IMR-90 (cell line): ENCODE results near the gene GNAI1. TPM values are rescaled to one million over a fixed set of nuclear protein-coding genes. Genes with fewer than 3 reads are reported as not detected.

Experiments
- ATAC-seq: fragments of 200-7000 bp; cut with Tn5 transposase; 2 replicates; pipeline ENCODE4 v1.9.1; 2020; ENCODE audit warnings: low read depth, mild to moderate bottlenecking, moderate library complexity
- BruUV-seq: library from RNA; stranded (reverse); fragments of 400-500 nt; replicated peaks from 2 replicates; lab custom pipeline; 2021; lab: Mats Ljungman, UMichigan
- CTCF ChIA-PET: fragments of 300-600 bp; formaldehyde crosslinking; extraction: SDS; loops from one replicate; lab custom pipeline; 2021; ENCODE audit warnings: antibody characterized with exemption; lab: Yijun Ruan, JAX
- POLR2A ChIA-PET: fragments of 300-600 bp; sonication (Branson Sonifier 250); formaldehyde crosslinking; loops from one replicate; lab custom pipeline; 2022; ENCODE audit warnings: antibody characterized with exemption; ENCODE audit not compliant: unreplicated experiment; lab: Charles Lee
- DNase-seq: peaks from one replicate; pipeline ENCODE4 v3.0.0; 2013
- H2AFZ ChIP-seq: replicated peaks from 2 replicates; pipeline ENCODE3; 2013; ENCODE audit warnings: low read length, mild to moderate bottlenecking; ENCODE audit not compliant: poor library complexity
- H2AK5ac ChIP-seq: 2 replicates; pipeline ENCODE4 v1.6.1; 2013; ENCODE audit warnings: low read depth, low read length, inconsistent platforms
- H2AK9ac ChIP-seq: replicated peaks from 2 replicates; pipeline ENCODE3; 2013; ENCODE audit warnings: mild to moderate bottlenecking, low read depth, low read length, moderate library complexity; ENCODE audit not compliant: poor library complexity
- H2BK120ac ChIP-seq: 2 replicates; pipeline ENCODE4 v1.6.1; 2013; ENCODE audit warnings: low read depth, low read length, inconsistent platforms
- H2BK15ac ChIP-seq: 3 replicates; pipeline ENCODE4 v1.6.1; 2013; ENCODE audit warnings: low read depth, low read length, inconsistent platforms
- H2BK20ac ChIP-seq: 2 replicates; pipeline ENCODE4 v1.6.1; 2013; ENCODE audit warnings: low read depth, mild to moderate bottlenecking, inconsistent platforms, low read length, moderate library complexity
- H2BK5ac ChIP-seq: 2 replicates; pipeline ENCODE4 v1.6.1; 2013; ENCODE audit warnings: mild to moderate bottlenecking, low read depth, low read length, inconsistent platforms; ENCODE audit not compliant: poor library complexity, severe bottlenecking
- H3K14ac ChIP-seq: replicated peaks from 2 replicates; pipeline ENCODE4 v1.6.1; 2013; ENCODE audit warnings: low read depth, low read length, inconsistent platforms
- H3K18ac ChIP-seq: 2 replicates; pipeline ENCODE4 v1.6.1; 2013; ENCODE audit warnings: low read depth, low read length, control low read depth
- H3K23ac ChIP-seq: 2 replicates; pipeline ENCODE4 v1.6.1; 2013; ENCODE audit warnings: low read depth, low read length, inconsistent platforms
- H3K27ac ChIP-seq: 2 replicates; pipeline ENCODE4 v1.5.1; 2013; ENCODE audit warnings: mild to moderate bottlenecking, control low read depth, low read length; ENCODE audit not compliant: insufficient read depth
- H3K27me3 ChIP-seq: 2 replicates; pipeline ENCODE4 v1.6.1; 2013; ENCODE audit warnings: low read length; ENCODE audit not compliant: control insufficient read depth, insufficient read depth
- H3K36me3 ChIP-seq: 2 replicates; pipeline ENCODE4 v1.6.1; 2013; ENCODE audit warnings: low read length, mixed read lengths; ENCODE audit not compliant: control insufficient read depth, insufficient read depth
- H3K4ac ChIP-seq: 2 replicates; pipeline ENCODE4 v1.6.1; 2013; ENCODE audit warnings: low read depth, low read length, inconsistent platforms
- H3K4me1 ChIP-seq: 2 replicates; pipeline ENCODE4 v1.6.1; 2013; ENCODE audit warnings: low read length, mixed read lengths; ENCODE audit not compliant: control insufficient read depth, insufficient read depth
- H3K4me2 ChIP-seq: 2 replicates; pipeline ENCODE4 v1.6.1; 2013; ENCODE audit warnings: low read depth, mild to moderate bottlenecking, control low read depth, low read length, moderate library complexity
- H3K4me3 ChIP-seq: 2 replicates; pipeline ENCODE4 v1.5.1; 2013; ENCODE audit warnings: low read depth, mild to moderate bottlenecking, control low read depth, low read length, moderate library complexity; ENCODE audit not compliant: insufficient read depth
- H3K56ac ChIP-seq: 2 replicates; pipeline ENCODE4 v1.6.1; 2013; ENCODE audit warnings: low read length, inconsistent platforms; ENCODE audit not compliant: insufficient read depth; ENCODE audit errors: extremely low read depth
- H3K79me1 ChIP-seq, 2 experiments: 2 replicates each; pipeline ENCODE4 v1.6.1; 2013; ENCODE audit warnings: low read length in 2 of 2, inconsistent platforms in 1 of 2, low read depth in 1 of 2
- H3K9ac ChIP-seq: 2 replicates; pipeline ENCODE4 v1.6.1; 2013; ENCODE audit warnings: low read depth, low read length, control low read depth
- H3K9me1 ChIP-seq: 2 replicates; pipeline ENCODE4 v1.6.1; 2013; ENCODE audit warnings: low read length, inconsistent platforms; ENCODE audit not compliant: insufficient read depth
- H3K9me3 ChIP-seq: 2 replicates; pipeline ENCODE4 v1.6.1; 2013; ENCODE audit warnings: low read length; ENCODE audit not compliant: control insufficient read depth, insufficient read depth
- H4K20me1 ChIP-seq: 2 replicates; pipeline ENCODE4 v1.6.1; 2013; ENCODE audit warnings: low read length, inconsistent platforms; ENCODE audit not compliant: insufficient read depth
- H4K5ac ChIP-seq: 2 replicates; pipeline ENCODE4 v1.6.1; 2013; ENCODE audit warnings: mild to moderate bottlenecking, low read depth, low read length, control low read depth
- H4K8ac ChIP-seq, 2 experiments: 2 replicates each; pipeline ENCODE4 v1.6.1; 2013; ENCODE audit warnings: low read depth in 2 of 2, low read length in 2 of 2, control low read depth in 1 of 2, inconsistent platforms in 1 of 2
- H4K91ac ChIP-seq: 2 replicates; pipeline ENCODE4 v1.6.1; 2013; ENCODE audit warnings: low read depth, low read length, inconsistent platforms; ENCODE audit not compliant: insufficient read depth
- BHLHE40 ChIP-seq: fragments of 150-350 bp; IDR thresholded peaks from 2 replicates; pipeline ENCODE4 v1.6.1; 2016; ENCODE audit warnings: mild to moderate bottlenecking, low read depth, low read length
- CEBPB ChIP-seq: IDR thresholded peaks from 2 replicates; pipeline ENCODE4 v1.6.1; 2012; ENCODE audit warnings: low read depth, low read length, improper control_type of control experiment
- CHD1 ChIP-seq: IDR thresholded peaks from 2 replicates; pipeline ENCODE4 v1.6.1; 2012; ENCODE audit warnings: low read depth, low read length, improper control_type of control experiment
- MAFK ChIP-seq: IDR thresholded peaks from 2 replicates; pipeline ENCODE4 v1.6.1; 2012; ENCODE audit warnings: low read depth, low read length, improper control_type of control experiment
- MXI1 ChIP-seq: IDR thresholded peaks from 2 replicates; pipeline ENCODE4 v1.6.1; 2012; ENCODE audit warnings: low read depth, mild to moderate bottlenecking, low read length, moderate library complexity, borderline replicate concordance
- NFE2L2 ChIP-seq: fragments of 150-350 bp; IDR thresholded peaks from 2 replicates; pipeline ENCODE4 v1.6.1; 2016; ENCODE audit warnings: low read depth, mild to moderate bottlenecking, low read length
- POLR2A ChIP-seq: IDR thresholded peaks from 2 replicates; pipeline ENCODE4 v1.6.1; 2012; ENCODE audit warnings: mild to moderate bottlenecking, low read depth, low read length
- RAD21 ChIP-seq: IDR thresholded peaks from 2 replicates; pipeline ENCODE4 v1.6.1; 2012; ENCODE audit warnings: low read length, improper control_type of control experiment
- RFX5 ChIP-seq: IDR thresholded peaks from 2 replicates; pipeline ENCODE4 v1.8.0; 2012; ENCODE audit warnings: low read depth, mild to moderate bottlenecking, low read length, moderate library complexity
- dilution Hi-C: fragments of 300-500 bp; cut with HindIII; formaldehyde crosslinking; loops from one replicate; pipeline ENCODE4 v1.14.3; 2018; ENCODE audit warnings: low sequenced_read_pairs; ENCODE audit not compliant: unreplicated experiment
- in situ Hi-C: fragments of 300-500 bp; cut with MboI; formaldehyde crosslinking; loops from 3 replicates; pipeline ENCODE4 v1.14.3; 2019; ENCODE audit warnings: low sequenced_read_pairs, inconsistent platforms, mixed read lengths
- intact Hi-C: fragments of 100-400 bp; cut with micrococcal nuclease; formaldehyde crosslinking; loops from 2 replicates; pipeline ENCODE4 v1.10.0; 2022
- polyA plus RNA-seq, 3 experiments: library from polyadenylated mRNA; depleted of rRNA; stranded (reverse); fragments of >200 nt; gene quantifications; 2 replicates each; pipeline ENCODE4 v1.2.3, GENCODE V29; 2012; ENCODE audit warnings: low replicate concordance in 1 of 3
- total RNA-seq: library from RNA; depleted of rRNA; stranded (reverse); fragments of >200 nt; gene quantifications from 2 replicates; pipeline ENCODE4 v1.2.3, GENCODE V29; 2012
- TF ChIP-seq, protein P1 (sequence below): conservative IDR thresholded peaks from 2 replicates; pipeline ENCODE4 v1.5.1; 2012; ENCODE audit warnings: mild to moderate bottlenecking, low read depth, low read length, improper control_type of control experiment
- TF ChIP-seq, protein P2 (sequence below): fragments of 150-350 bp; IDR thresholded peaks from 2 replicates; pipeline ENCODE4 v1.6.1; 2016; ENCODE audit warnings: low read depth, mild to moderate bottlenecking, low read length, moderate library complexity, borderline replicate concordance
- TF ChIP-seq, protein P3 (sequence below): fragments of 150-350 bp; IDR thresholded peaks from 2 replicates; pipeline ENCODE4 v1.6.1; 2017; ENCODE audit warnings: mild to moderate bottlenecking, antibody characterized with exemption, low read length, low read depth

GNAI1 gene
- total and polyA plus RNA-seq, 2 of the 4 experiments (the other 2 are of a cell fraction) = 21.1 to 26.5 TPM

DNA sequence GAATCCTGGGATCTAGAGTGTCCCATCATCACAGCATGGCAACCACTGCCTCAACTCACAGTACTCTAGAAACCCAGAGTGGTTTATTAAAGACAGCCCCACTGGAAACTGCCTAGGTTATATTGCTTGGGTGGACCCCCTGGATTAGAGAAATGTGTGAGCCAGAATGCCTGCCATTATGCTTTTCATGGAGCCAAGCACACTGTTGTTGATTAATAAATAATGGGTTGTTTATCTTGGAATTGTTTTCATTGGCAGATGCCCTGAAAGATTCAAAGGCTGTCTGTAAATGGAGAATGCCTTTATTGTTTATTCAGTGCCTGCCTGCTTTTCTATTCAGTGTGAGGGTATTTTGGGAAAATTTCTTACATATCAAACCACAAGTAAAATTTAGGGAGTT, 52.1 kb downstream of the GNAI1 start:
- TF ChIP-seq CEBPB (no peak), BHLHE40 (no peak), MXI1 (no peak), MAFK (no peak), RFX5 (no peak), POLR2A (no peak), RAD21 (no peak), NFE2L2 (no peak), CHD1 (no peak)
- TF ChIP-seq, protein P1, sequence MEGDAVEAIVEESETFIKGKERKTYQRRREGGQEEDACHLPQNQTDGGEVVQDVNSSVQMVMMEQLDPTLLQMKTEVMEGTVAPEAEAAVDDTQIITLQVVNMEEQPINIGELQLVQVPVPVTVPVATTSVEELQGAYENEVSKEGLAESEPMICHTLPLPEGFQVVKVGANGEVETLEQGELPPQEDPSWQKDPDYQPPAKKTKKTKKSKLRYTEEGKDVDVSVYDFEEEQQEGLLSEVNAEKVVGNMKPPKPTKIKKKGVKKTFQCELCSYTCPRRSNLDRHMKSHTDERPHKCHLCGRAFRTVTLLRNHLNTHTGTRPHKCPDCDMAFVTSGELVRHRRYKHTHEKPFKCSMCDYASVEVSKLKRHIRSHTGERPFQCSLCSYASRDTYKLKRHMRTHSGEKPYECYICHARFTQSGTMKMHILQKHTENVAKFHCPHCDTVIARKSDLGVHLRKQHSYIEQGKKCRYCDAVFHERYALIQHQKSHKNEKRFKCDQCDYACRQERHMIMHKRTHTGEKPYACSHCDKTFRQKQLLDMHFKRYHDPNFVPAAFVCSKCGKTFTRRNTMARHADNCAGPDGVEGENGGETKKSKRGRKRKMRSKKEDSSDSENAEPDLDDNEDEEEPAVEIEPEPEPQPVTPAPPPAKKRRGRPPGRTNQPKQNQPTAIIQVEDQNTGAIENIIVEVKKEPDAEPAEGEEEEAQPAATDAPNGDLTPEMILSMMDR = no peak
- TF ChIP-seq, protein P2, sequence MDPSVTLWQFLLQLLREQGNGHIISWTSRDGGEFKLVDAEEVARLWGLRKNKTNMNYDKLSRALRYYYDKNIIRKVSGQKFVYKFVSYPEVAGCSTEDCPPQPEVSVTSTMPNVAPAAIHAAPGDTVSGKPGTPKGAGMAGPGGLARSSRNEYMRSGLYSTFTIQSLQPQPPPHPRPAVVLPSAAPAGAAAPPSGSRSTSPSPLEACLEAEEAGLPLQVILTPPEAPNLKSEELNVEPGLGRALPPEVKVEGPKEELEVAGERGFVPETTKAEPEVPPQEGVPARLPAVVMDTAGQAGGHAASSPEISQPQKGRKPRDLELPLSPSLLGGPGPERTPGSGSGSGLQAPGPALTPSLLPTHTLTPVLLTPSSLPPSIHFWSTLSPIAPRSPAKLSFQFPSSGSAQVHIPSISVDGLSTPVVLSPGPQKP = no peak
- TF ChIP-seq, protein P3, sequence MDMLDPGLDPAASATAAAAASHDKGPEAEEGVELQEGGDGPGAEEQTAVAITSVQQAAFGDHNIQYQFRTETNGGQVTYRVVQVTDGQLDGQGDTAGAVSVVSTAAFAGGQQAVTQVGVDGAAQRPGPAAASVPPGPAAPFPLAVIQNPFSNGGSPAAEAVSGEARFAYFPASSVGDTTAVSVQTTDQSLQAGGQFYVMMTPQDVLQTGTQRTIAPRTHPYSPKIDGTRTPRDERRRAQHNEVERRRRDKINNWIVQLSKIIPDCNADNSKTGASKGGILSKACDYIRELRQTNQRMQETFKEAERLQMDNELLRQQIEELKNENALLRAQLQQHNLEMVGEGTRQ = no peak
- Histone ChIP-seq H2AK5ac (no peak overlapping the region), H4K20me1 (peaks cover 29% of the 10 kb centered on the region), H3K27ac (no peak overlapping the region), H2AFZ (no peak overlapping the region), H3K9ac (no peak overlapping the region), H3K18ac (no peak overlapping the region; the same call in 1 of the 2 replicates), H3K9me1 (peaks cover 7% of the 10 kb centered on the region), H4K91ac (no peak overlapping the region), H2BK120ac (no peak overlapping the region), H2BK15ac (peak overlapping the region; percentile 26; the same call in 1 of the 3 replicates), H3K4me1 (peaks cover 11% of the 10 kb centered on the region), H3K23ac (no peak overlapping the region; the same call in 1 of the 2 replicates), H3K27me3 (no peaks in the 10 kb centered on the region), H3K4ac (no peak overlapping the region), H4K8ac (0 out of 4 replicates have a peak overlapping the region, but pooled peaks of 1 of the 2 experiments have one; percentile 28), H2BK20ac (no peak overlapping the region), H3K4me2 (peak overlapping the region; percentile 46), H3K14ac (peak overlapping the region; percentile 61; the same call in 1 of the 2 replicates), H3K79me1 (peaks cover 25 to 61% of the 10 kb centered on the region in 2 experiments), H3K4me3 (no peak overlapping the region), H2AK9ac (no peak overlapping the region), H3K36me3 (peaks cover 2% of the 10 kb centered on the region), H3K9me3 (no peaks in the 10 kb centered on the region; the same call in 1 of the 2 replicates), H3K56ac (no peak overlapping the region), H2BK5ac (no peak overlapping the region), H4K5ac (no peak overlapping the region)
- intact Hi-C loops = no loop called here
- dilution Hi-C loops = no loop called here
- POLR2A ChIA-PET = no interaction called here
- in situ Hi-C loops = no loop called here
- CTCF ChIA-PET = interaction anchor here (0.6 to 1.5 kb wide), 3 partner anchors 39 to 90 kb away, joined by 3 to 6 read pairs (median 4); no protein-coding TSS in a partner anchor
- no TSS peak for BruUV-seq
- ATAC-seq = peak; percentile 37
- DNase-seq = no peak
